ENCODE measurements around the gene MYO1B. TPM values are rescaled to one million over a fixed set of nuclear protein-coding genes. Genes with fewer than 3 reads are reported as not detected.

Gene MYO1B
- total RNA-seq, 1 donor, result 0.27 TPM

DNA sequence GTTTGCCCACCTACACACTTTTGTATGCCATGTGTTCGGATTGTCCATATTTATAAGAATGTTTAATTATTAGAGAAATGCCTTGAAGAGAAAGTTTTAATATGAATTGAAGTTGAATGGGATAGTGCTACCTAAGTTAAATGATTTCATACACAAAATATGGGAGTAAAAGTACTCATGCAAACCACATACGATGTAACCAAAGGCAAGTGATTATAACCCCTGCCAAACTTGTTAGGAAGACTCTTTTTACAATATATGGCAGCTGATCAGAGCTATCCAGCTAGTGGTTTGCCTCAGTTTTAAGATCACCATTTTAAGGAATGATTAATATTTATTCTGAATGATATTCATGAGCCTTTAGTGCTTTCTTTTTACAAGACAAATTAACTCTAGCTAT, 106.7 kb downstream of the MYO1B start:
- DNase-seq (ENCODE audit: low read depth in 2 of 3, low spot score in 2 of 3), result no peak

GRCh38 chr2:191352536-191352935, 107.3 kb downstream of the MYO1B start:
- no peak for DNase-seq (ENCODE audit: low read depth in 2 of 3, low spot score in 2 of 3)

DNA sequence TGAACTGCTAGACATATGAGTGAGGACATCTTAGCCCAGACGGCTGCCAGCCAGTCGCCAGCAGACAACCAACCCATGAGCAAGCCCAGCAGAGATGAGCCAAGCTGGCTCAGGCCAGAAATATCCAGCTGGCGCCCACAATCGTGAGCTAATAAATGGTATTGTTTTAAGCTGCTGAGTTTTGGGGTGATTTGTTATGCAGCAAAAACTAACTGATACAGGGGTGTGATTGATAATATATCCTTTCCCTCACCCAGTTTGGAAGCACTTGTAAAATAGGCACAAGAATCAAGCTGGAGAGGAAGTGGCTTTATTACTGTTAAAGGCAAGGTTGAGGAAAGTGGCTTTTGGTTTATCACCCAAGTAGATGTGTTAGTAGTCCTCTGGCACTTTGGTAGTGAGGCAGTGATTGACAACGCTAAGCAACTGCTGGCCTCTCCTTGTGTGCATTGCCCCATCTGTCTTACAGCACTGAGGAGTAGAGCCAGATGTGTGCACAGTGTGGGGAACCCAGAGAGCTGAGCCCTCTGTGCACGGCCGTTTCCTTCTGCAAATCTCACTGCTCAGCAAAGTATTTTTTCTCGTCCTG, 110.1 kb downstream of the MYO1B start:
- DNase-seq (ENCODE audit: low read depth in 2 of 3, low spot score in 2 of 3), result no peak

GRCh38 chr2:191357678-191358077, 112.5 kb downstream of the MYO1B start:
- no peak for DNase-seq (ENCODE audit: low read depth in 2 of 3, low spot score in 2 of 3)

DNA sequence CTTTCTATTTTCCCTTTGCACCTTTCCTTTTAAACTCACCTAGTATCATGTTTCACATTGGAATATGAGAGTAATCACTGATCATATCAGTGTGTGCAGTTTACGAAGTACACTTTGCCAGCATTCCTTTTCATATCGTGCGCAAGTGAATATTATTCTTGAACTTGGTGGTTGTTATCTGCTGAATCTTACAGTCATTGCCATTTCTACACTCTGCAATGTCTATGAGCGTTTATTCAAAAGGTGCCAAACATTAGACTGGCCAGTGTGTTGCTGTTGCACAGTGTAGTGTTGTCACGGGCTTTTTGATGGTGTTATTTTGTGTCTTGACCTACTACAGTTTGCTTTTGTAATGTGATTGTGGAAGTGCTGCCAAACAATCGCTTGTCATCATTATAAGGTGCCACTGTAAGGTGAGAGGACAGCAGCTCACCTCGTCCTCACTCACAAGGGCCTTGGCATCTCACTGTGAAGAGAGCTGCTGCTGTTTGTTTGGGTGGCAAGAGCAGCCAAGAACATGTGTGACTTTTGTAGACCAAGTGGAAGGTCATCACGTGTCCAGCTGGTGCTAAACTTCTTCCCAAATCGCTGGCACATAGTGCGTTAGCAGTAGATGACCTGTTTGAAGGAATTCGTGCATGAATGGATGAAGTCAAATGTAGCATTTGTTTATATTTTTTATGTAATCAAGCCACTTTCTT, 113.3 kb downstream of the MYO1B start:
- no peak for DNase-seq (ENCODE audit: low read depth in 2 of 3, low spot score in 2 of 3)

- DNase-seq (ENCODE audit: low read depth in 2 of 3, low spot score in 2 of 3), result no peak
Measured at GRCh38 chr2:191359133-191359532, 113.9 kb downstream of the MYO1B start.

DNA sequence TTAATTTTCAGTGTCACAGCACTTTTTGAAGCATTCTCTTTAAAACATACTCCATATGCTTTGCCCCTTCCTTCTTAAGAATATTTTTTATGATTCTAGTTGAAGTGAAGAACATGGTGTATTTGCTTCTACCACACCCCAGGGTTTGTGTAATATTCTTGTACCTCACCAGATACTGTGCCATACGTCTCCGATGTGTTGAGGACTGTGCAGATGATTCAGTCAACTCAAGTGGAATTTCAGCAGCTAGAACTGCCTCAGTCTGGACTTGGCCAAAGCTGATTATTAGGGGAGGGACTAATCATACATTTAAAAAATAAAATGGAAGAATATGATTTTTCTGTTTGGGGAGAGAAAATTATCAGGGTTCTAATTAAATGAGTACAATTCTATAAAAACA, 115.7 kb downstream of the MYO1B start:
- DNase-seq (ENCODE audit: low read depth in 2 of 3, low spot score in 2 of 3), result no peak

GRCh38 chr2:191362841-191363240, 117.6 kb downstream of the MYO1B start:
- no peak for DNase-seq (ENCODE audit: low read depth in 2 of 3, low spot score in 2 of 3)

DNA sequence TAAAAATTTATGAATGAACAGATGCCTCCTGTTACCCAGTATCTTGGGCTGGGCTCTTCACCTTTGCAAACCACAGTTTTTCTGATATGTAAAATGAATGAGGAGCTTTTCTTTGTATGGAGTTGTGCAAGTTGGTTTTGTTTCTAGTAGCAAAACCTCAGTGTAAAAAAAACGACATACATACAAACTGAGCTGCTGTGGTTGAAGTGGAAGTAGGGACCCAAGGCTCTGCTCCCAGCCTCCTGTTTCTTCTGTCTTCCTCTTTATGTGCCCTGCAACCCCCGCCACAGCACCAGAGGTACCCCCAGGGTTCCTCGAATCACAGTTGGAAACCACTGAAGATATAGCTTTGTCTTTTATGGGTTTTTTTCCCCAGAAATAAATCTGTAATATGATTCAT, 118.1 kb downstream of the MYO1B start:
- peak in 1 of 3 donors; percentile 30 for DNase-seq (ENCODE audit: low read depth in 2 of 3, low spot score in 2 of 3)

DNA sequence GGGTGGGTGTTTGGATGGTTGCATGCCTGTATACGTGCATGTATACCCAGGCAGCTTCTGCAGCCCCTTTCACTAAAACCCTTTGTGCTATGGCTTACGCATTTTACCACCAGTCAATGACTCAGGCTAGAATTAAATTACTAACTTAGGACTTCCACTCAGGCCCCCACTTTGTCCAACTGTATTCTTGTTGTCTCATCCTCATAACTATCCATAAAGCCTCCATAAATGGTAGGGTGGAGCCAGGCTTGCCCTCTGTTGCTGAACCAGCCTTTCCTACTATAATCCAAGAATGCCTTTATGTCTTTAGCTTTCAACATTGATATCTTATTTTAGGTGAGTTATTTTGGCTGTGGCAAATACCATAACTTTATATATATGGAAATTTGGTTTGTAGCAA, 119.9 kb downstream of the MYO1B start:
- DNase-seq (ENCODE audit: low read depth in 2 of 3, low spot score in 2 of 3), result no peak

- no peak for DNase-seq (ENCODE audit: low read depth in 2 of 3, low spot score in 2 of 3)
Measured at GRCh38 chr2:191366199-191366598, 121.0 kb downstream of the MYO1B start.

DNA sequence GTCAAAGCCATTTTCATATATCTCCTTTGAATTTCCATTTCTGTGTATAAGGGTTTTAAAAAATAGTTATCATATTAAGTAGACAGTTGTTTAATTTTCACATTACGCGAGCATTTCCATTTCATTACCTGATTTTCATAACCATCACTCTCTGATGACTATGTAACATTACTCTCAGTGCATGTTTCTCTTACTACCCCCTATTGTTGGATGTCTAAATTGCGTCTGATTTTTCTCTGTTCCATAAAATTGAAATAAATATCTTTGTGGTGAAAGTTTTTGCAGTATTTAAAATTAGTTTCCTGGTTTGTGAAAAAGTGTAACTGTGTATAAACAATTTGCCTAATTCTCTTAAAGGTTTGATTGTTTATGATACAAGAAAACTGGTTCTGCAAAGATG, 123.8 kb downstream of the MYO1B start:
- peak in 2 of 3 donors; percentile 3 to 19 for DNase-seq (ENCODE audit: low read depth in 2 of 3, low spot score in 2 of 3)

DNA sequence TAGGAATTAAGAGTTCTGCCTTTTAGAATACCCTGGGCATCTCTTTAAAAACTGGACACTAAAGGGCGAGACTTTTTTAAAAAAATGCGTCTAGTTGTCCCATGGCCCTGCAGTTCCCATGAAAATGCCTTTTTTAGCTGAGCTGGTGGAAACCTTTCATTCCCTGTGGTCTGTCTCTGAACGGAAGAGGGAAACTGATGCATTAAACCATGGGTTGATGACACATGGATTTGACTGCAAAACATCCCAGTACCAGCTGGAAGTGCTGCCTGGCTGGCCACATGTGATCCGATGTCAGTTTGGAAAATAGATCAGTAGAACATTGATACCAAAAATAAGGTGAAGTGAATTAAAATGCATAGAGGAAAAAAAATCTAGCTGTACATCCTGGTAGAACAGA, 129.2 kb downstream of the MYO1B start:
- DNase-seq (ENCODE audit: low read depth in 2 of 3, low spot score in 2 of 3), result no peak

DNA sequence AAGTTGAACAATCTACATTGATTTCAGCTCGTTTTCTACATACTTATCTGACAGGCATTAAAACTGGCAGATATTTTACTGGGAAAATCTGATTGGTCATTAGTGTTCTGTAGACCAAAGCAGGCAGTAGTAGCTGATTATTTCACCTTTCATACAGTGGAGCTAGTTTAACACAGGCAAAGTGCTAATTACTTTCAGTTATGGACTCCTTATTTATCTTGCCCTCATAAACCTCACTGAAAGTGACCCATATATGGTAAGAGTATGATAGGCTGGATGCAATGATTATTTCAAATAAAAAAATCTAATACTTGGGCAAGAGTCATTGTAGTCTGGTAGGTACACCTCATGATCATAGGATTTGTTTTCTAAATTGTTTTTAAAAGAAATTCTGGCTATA, 129.7 kb downstream of the MYO1B start:
- DNase-seq (ENCODE audit: low read depth in 2 of 3, low spot score in 2 of 3), result no peak

DNA sequence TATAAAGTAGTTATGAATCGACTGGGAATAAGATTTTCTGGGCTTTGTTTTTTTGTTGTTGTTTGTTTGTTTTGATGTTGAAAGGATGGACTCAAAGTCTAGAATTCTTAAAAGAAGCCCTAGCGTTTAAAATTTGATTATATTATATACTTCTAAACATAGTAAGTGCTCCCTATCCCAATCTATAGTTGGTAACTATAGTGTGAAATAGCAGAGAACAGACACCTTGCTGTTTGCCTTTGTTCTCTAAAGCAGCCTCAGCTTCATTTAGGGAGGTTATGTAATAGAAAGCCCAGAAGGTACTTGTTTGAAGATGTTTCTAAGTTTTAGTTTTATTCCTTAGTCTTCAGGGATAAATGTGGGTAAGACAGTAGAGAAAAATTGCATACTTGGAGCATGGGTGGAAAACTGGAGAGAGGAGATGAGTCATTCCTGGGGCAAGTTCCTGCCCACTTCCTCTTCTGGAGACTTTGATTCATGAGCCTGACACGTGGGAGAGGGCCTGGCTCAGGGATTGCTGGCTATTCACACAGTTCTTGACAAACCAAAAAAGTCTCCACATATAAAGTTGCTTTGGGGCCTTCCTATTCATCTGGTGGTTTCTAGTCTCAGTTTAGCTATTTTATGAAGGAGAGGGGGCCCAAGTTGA, 131.9 kb downstream of the MYO1B start:
- peak in 2 of 3 donors; percentile 72 to 75 for DNase-seq (ENCODE audit: low read depth in 2 of 3, low spot score in 2 of 3)

DNA sequence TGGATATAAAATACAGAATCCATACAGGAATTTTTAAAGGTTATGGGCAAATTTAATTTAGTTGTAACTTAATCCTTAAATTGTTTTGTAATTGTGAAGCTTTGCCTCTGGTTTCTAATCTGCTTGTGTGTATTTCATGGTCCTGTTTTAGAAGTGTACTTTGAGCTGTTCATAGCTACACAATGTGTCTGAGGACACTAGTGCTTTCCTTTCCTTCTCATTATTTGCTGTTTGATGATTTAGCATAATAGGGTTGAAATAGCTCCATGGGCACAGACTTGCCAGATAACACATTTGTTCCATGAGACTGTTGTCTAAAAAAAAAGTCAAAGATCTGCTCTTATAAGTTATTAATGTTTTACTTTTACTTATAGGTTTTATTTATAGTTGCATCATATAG, 134.2 kb downstream of the MYO1B start:
- DNase-seq (ENCODE audit: low read depth in 2 of 3, low spot score in 2 of 3), result no peak

- no peak for DNase-seq (ENCODE audit: low read depth in 2 of 3, low spot score in 2 of 3)
Measured at GRCh38 chr2:191382801-191383200, 137.6 kb downstream of the MYO1B start.

DNA sequence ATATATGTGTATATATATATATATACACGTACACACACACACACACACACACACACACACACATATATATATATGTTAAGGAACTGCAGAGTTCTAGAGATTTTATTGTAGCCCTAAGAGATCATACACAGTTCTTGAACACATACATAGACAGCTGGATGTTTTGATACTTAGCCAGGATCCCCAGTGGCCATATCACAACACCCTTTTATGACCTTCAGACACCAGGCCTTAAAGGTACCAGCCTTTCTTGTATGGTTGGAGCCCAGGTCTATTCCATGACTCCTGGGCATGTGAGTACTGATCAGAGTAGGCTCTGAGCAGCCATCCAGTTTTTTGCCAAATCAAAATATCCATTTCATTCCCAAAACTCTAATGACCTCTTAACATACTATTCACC, 138.3 kb downstream of the MYO1B start:
- DNase-seq (ENCODE audit: low read depth in 2 of 3, low spot score in 2 of 3), result no peak

GRCh38 chr2:191384829-191385228, 139.6 kb downstream of the MYO1B start:
- DNase-seq (ENCODE audit: low read depth in 2 of 3, low spot score in 2 of 3), result no peak

DNA sequence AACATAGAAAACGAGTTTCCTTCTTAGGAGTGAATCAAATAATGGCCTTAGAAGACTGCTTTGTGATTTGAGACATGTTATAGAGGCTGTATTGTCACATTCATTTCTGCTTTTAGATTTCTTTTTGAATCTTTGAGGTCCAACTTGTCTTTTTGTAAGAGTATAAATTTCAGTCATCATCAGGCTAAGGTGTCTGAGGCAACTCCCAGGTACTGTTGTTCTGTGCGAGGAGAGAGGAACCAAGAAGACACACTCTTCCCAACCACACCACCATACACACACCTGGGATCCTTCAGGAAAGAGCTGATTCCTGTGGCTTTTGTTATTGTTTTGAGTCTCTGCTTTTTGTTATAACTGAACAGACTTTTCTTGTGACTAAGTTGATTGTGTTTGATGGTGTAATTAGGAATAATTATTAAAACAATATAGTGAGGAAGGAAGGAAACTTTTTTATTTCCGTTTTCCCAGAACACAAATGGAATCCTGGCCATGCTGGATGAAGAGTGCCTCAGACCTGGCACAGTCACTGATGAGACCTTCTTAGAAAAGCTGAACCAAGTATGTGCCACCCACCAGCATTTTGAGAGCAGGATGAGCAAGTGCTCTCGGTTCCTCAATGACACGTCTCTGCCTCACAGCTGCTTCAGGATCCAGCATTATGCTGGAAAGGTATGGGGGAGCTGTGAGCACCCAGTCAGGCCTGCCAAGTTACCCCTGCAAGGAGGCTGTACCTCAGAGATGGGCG, 140.4 kb downstream of the MYO1B start:
- no peak for DNase-seq (ENCODE audit: low read depth in 2 of 3, low spot score in 2 of 3)

- DNase-seq (ENCODE audit: low read depth in 2 of 3, low spot score in 2 of 3), result no peak
Measured at GRCh38 chr2:191386938-191387536, 141.8 kb downstream of the MYO1B start.

Data from hematopoietic multipotent progenitor cell (in vitro differentiated cells).